ENCODE results near the gene LRIF1. TPM values are rescaled to one million over a fixed set of nuclear protein-coding genes. Genes with fewer than 3 reads are reported as not detected.

LRIF1 gene
- total and polyA plus RNA-seq, 2 donors from 2014 or later: 5.2 to 12.3 TPM

GRCh38 chr1:110979154-110979553 lies 15.4 kb upstream of the LRIF1 start:
- no peak for DNase-seq
- Histone ChIP-seq H3K9ac (ENCODE audit: low read length in 3 of 3) (no peak overlapping the region), H3K4me3 (ENCODE audit: low read length in 3 of 3) (no peak overlapping the region), H3K4me1 (ENCODE audit: control insufficient read depth in 2 of 3, insufficient read depth in 2 of 3, low read depth in 1 of 3, low read length in 3 of 3) (no peaks in the 10 kb centered on the region), H3K27ac (ENCODE audit: low read depth in 2 of 2, low read length in 2 of 2) (no peak overlapping the region), H3K9me3 (ENCODE audit: control insufficient read depth in 2 of 3, insufficient read depth in 1 of 3, low read length in 3 of 3) (peaks cover 0 to 12% (median 5%) of the 10 kb centered on the region in 3 donors), H3K36me3 (ENCODE audit: control insufficient read depth in 2 of 3, insufficient read depth in 3 of 3, low read length in 3 of 3) (no peaks in the 10 kb centered on the region), H3K27me3 (ENCODE audit: control insufficient read depth, insufficient read depth, low read length) (no peaks in the 10 kb centered on the region)
- FAIRE-seq: no peak
- TF ChIP-seq, protein P1, sequence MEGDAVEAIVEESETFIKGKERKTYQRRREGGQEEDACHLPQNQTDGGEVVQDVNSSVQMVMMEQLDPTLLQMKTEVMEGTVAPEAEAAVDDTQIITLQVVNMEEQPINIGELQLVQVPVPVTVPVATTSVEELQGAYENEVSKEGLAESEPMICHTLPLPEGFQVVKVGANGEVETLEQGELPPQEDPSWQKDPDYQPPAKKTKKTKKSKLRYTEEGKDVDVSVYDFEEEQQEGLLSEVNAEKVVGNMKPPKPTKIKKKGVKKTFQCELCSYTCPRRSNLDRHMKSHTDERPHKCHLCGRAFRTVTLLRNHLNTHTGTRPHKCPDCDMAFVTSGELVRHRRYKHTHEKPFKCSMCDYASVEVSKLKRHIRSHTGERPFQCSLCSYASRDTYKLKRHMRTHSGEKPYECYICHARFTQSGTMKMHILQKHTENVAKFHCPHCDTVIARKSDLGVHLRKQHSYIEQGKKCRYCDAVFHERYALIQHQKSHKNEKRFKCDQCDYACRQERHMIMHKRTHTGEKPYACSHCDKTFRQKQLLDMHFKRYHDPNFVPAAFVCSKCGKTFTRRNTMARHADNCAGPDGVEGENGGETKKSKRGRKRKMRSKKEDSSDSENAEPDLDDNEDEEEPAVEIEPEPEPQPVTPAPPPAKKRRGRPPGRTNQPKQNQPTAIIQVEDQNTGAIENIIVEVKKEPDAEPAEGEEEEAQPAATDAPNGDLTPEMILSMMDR (IDR thresholded peaks at IDR 0.05; ENCODE audit: borderline replicate concordance, extremely low read depth, insufficient read depth): no peak
- intact Hi-C loops (cut with DNase I): no loop called here

GRCh38 chr1:110976089-110976488 lies 12.4 kb upstream of the LRIF1 start:
- DNase-seq: no peak
- no peak for FAIRE-seq
- no peaks in the 10 kb centered on the region for H3K27me3 ChIP-seq (ENCODE audit: control insufficient read depth, insufficient read depth, low read length)
- intact Hi-C loops (cut with DNase I): no loop called here
- H3K27ac ChIP-seq (ENCODE audit: low read depth in 2 of 2, low read length in 2 of 2): no peak overlapping the region
- peaks cover 0 to 17% (median 5%) of the 10 kb centered on the region in 3 donors for H3K9me3 ChIP-seq (ENCODE audit: control insufficient read depth in 2 of 3, insufficient read depth in 1 of 3, low read length in 3 of 3)
- H3K9ac ChIP-seq (ENCODE audit: low read length in 3 of 3): no peak overlapping the region
- H3K4me1 ChIP-seq (ENCODE audit: control insufficient read depth in 2 of 3, insufficient read depth in 2 of 3, low read depth in 1 of 3, low read length in 3 of 3): no peaks in the 10 kb centered on the region
- no peaks in the 10 kb centered on the region for H3K36me3 ChIP-seq (ENCODE audit: control insufficient read depth in 2 of 3, insufficient read depth in 3 of 3, low read length in 3 of 3)
- no peak overlapping the region for H3K4me3 ChIP-seq (ENCODE audit: low read length in 3 of 3)
- TF ChIP-seq, protein P1 (IDR thresholded peaks at IDR 0.05; ENCODE audit: borderline replicate concordance, extremely low read depth, insufficient read depth): no peak

- peak; percentile 60 for FAIRE-seq
- H3K4me3 ChIP-seq (ENCODE audit: low read length in 3 of 3): no peak overlapping the region
- H3K9me3 ChIP-seq (ENCODE audit: control insufficient read depth in 2 of 3, insufficient read depth in 1 of 3, low read length in 3 of 3): peaks cover 0 to 14% (median 8%) of the 10 kb centered on the region in 3 donors
Observed at GRCh38 chr1:110975265-110975664, 11.5 kb upstream of the LRIF1 start.

More at GRCh38 chr1:110975265-110975664, 11.5 kb upstream of the LRIF1 start:
- TF ChIP-seq, protein P1 (IDR thresholded peaks at IDR 0.05; ENCODE audit: borderline replicate concordance, extremely low read depth, insufficient read depth): no peak
- intact Hi-C loops (cut with DNase I): no loop called here
- no peaks in the 10 kb centered on the region for H3K27me3 ChIP-seq (ENCODE audit: control insufficient read depth, insufficient read depth, low read length)
- H3K4me1 ChIP-seq (ENCODE audit: control insufficient read depth in 2 of 3, insufficient read depth in 2 of 3, low read depth in 1 of 3, low read length in 3 of 3): no peaks in the 10 kb centered on the region
- no peaks in the 10 kb centered on the region for H3K36me3 ChIP-seq (ENCODE audit: control insufficient read depth in 2 of 3, insufficient read depth in 3 of 3, low read length in 3 of 3)
- no peak for DNase-seq
- H3K9ac ChIP-seq (ENCODE audit: low read length in 3 of 3): no peak overlapping the region
- H3K27ac ChIP-seq (ENCODE audit: low read depth in 2 of 2, low read length in 2 of 2): no peak overlapping the region

Measured in kidney (tissue), 14 donors.